Activated naive CD4-positive, alpha-beta T cell treated with anti-CD3 and anti-CD28 coated beads, Interleukin-2, amount 50 U/mL, for 24 hours (primary cell): ENCODE measurements around the gene DLL1.

ENCODE experiments used
- H3K27ac Mint-ChIP-seq: one replicate; pipeline ENCODE4 v1.8.0; 2021; ENCODE audit warnings: mild to moderate bottlenecking, mixed read lengths
- H3K27me3 Mint-ChIP-seq: one replicate; pipeline ENCODE4 v1.8.0; 2021; ENCODE audit warnings: mixed read lengths
- H3K36me3 Mint-ChIP-seq: one replicate; pipeline ENCODE4 v1.8.0; 2021; ENCODE audit warnings: mixed read lengths
- H3K4me1 Mint-ChIP-seq: one replicate; pipeline ENCODE4 v1.8.0; 2021; ENCODE audit warnings: mixed read lengths
- H3K4me3 Mint-ChIP-seq: one replicate; pipeline ENCODE4 v1.8.0; 2021; ENCODE audit warnings: mild to moderate bottlenecking, mixed read lengths
- H3K9me3 Mint-ChIP-seq: one replicate; pipeline ENCODE4 v1.8.0; 2021; ENCODE audit warnings: mixed read lengths

Gene DLL1

DNA sequence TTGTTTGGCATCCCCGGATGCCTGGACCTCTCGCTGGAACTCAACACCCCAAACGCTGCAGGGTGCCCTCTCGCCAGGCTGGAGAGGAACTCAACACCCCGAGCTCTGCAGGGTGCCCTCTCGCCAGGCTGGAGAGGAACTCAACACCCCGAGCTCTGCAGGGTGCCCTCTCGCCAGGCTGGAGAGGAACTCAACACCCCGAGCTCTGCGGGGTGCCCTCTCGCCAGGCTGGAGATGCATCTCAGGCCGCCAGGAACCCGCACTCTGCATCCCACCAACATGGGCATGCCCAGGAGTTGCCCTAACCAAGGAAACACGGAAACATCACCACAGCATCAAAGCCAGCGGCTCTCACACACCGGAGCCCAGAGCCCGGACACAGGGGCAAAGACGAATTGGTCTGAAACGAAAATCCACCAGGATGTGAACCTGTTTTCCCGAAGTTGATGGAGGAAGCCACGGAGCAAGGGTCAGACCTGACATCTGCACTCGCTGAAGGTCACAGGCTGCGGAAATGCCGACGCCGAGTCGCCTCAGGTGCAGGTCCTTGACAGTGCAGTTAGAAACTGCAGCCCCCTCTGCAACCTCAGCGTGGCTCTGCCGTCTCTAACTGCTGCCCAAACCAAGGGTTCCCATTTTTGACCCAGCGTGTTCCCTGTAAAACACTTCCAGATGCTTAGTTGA is 37.5 kb downstream of the DLL1 start:
- no peaks in the 10 kb centered on the region for H3K27me3 Mint-ChIP-seq
- no peak overlapping the region for H3K4me3 Mint-ChIP-seq
- no peaks in the 10 kb centered on the region for H3K36me3 Mint-ChIP-seq
- H3K4me1 Mint-ChIP-seq, result no peaks in the 10 kb centered on the region
- no peak overlapping the region for H3K27ac Mint-ChIP-seq
- no peaks in the 10 kb centered on the region for H3K9me3 Mint-ChIP-seq

GRCh38 chr6:170251776-170252571 is 38.9 kb downstream of the DLL1 start:
- Mint-ChIP-seq H3K27ac (no peak overlapping the region), H3K27me3 (no peaks in the 10 kb centered on the region), H3K36me3 (no peaks in the 10 kb centered on the region), H3K4me1 (no peaks in the 10 kb centered on the region), H3K9me3 (no peaks in the 10 kb centered on the region), H3K4me3 (no peak overlapping the region)

DNA sequence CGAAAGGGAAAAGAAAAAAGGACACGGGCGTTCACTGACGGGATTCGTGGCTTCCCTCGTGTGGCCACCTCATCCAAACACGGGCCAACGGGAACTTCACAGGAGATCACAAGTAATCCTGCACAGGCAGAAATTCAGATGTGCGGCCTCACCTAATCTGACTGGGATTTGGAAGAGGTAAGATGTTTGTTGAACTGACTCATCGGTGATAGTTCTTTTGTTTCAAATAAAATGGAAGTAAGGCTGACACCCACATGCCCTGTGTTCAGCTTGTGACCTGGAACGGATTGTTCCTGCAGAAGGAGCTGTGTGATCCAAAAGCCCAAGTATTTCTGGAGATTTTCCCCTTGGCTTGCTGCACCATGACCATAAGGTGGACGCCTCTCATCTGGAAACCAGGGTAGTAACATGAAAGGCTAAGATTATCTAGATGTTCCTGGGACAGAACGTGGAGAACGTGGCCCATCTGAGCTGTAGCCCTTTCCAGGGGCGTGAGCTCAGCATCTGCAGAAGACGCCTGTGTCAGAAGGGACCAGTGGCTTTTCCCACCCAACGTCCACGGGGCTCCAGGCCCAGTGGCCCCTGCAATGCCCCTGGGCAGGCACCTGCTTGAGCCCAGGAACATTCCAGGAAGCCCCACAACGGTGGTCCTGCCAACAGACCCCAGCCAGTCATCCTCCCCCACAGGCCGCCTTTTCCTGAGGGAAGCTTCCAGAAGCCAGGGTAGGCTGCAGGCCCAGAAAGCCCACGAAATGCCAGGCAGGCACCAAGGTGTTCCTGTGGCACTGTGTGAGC is 39.7 kb downstream of the DLL1 start:
- no peak overlapping the region for H3K27ac Mint-ChIP-seq
- no peaks in the 10 kb centered on the region for H3K4me1 Mint-ChIP-seq
- H3K36me3 Mint-ChIP-seq, result no peaks in the 10 kb centered on the region
- no peak overlapping the region for H3K4me3 Mint-ChIP-seq
- H3K27me3 Mint-ChIP-seq, result no peaks in the 10 kb centered on the region
- no peaks in the 10 kb centered on the region for H3K9me3 Mint-ChIP-seq

DNA sequence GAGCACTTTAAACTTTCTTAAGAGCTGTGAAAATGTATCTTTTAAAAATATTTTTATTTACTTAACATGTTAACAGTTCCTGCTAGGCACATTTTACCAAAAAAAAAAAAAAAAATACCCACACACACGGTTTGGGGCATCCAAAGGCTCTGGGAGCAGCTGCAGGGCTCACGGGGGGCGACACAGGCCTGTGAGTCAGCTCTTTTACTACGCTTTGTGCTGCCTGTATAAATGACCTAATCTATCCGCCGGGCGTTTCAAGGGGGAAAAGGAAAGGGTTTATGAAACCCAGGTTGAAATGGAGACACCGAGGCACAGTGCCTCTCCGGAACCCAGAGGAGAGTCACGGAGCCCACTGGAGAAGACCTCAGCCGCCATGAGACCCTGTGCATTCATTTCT is 40.4 kb downstream of the DLL1 start:
- Mint-ChIP-seq H3K4me3 (no peak overlapping the region), H3K27me3 (no peaks in the 10 kb centered on the region), H3K9me3 (no peaks in the 10 kb centered on the region), H3K36me3 (no peaks in the 10 kb centered on the region), H3K27ac (no peak overlapping the region), H3K4me1 (no peaks in the 10 kb centered on the region)

DNA sequence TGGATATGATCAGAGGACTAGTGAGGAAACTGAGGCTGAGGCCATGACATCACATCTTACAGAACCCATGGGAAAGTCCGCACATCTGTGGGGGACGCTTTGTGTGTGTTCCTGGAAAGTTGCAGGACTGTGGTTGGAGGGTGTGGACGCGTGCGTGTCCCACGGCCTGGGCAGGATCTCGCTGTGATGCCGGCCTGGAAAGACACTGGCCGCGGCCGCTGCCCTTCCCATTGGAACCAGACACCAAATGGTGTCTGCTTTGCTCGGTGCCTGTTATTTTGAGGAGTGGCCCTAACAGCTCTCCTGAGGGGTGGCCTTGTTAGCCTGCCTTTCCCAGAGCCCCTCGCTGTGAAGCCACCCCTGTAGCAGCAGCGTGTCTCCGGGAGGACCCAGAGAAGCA is 41.1 kb downstream of the DLL1 start:
- H3K27ac Mint-ChIP-seq, result no peak overlapping the region
- H3K36me3 Mint-ChIP-seq, result no peaks in the 10 kb centered on the region
- H3K4me1 Mint-ChIP-seq, result no peaks in the 10 kb centered on the region
- H3K27me3 Mint-ChIP-seq, result no peaks in the 10 kb centered on the region
- H3K4me3 Mint-ChIP-seq, result no peak overlapping the region
- H3K9me3 Mint-ChIP-seq, result no peaks in the 10 kb centered on the region

DNA sequence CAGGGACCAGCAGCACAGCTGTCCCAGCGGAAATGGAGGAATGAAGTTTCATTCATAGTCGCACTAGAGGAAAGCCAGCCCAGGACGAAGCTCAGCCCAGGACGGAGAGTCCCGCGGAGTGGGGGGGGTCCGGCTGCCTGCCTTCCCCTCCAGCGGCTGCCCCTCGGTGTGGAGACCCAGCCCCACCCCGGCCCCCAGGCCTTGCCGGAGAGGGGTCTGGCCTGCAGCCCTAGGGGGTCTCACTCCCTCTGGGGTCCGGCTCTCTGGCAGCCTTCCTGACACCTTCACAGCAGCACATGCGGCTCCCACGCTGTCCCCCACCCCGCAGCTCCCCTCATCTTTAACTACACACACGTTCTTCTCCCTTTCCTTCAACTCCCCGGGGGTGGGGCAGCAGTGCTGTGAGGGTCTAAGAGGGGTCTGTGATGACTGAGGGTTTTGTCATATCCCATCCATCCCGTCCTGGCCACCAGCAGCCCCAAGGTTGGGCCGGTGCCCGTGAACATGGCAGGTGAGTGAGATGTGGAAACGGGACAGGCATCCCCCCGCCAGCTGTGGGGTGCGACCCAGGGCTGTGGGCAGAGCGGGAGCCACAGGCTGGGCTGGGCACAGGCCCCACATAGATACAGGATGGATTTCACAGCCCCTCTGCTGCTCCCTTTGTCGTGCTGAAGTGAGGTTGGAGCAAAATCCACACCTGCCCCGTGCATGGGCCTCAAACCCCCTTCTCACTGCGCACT is 41.8 kb downstream of the DLL1 start:
- Mint-ChIP-seq H3K4me1 (no peaks in the 10 kb centered on the region), H3K4me3 (no peak overlapping the region), H3K27ac (no peak overlapping the region), H3K36me3 (no peaks in the 10 kb centered on the region), H3K27me3 (no peaks in the 10 kb centered on the region), H3K9me3 (no peaks in the 10 kb centered on the region)

- Mint-ChIP-seq H3K4me3 (no peak overlapping the region), H3K36me3 (no peaks in the 10 kb centered on the region), H3K27ac (no peak overlapping the region), H3K9me3 (no peaks in the 10 kb centered on the region), H3K4me1 (no peaks in the 10 kb centered on the region), H3K27me3 (no peaks in the 10 kb centered on the region)
These were observed 42.6 kb downstream of the DLL1 start for GRCh38 chr6:170248111-170248805.

DNA sequence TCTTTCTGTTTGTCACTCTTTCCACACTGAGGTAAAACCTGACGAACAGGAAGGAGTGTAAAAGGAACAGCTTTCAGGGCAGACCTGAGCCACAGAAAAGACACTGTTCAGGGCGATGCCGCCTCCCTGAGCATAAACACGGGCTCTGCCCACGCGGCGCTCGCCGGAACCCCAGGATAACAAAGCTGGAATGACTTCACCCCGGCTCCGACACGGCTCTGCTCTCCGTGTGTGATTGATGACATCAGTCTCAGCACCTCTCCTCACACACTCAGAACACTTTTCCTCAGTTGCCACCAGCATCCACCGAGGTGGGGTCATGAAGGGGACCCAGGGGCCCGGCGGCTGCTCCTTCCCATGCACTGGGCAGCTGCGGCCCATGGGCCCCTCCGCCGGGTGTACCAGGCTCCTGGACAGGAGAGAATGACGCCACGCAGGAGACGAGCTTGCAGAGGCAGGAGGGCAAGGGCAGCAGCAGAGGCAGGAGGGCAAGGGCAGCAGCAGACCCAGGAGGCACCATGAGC is 43.6 kb downstream of the DLL1 start:
- H3K27me3 Mint-ChIP-seq, result no peaks in the 10 kb centered on the region

DNA sequence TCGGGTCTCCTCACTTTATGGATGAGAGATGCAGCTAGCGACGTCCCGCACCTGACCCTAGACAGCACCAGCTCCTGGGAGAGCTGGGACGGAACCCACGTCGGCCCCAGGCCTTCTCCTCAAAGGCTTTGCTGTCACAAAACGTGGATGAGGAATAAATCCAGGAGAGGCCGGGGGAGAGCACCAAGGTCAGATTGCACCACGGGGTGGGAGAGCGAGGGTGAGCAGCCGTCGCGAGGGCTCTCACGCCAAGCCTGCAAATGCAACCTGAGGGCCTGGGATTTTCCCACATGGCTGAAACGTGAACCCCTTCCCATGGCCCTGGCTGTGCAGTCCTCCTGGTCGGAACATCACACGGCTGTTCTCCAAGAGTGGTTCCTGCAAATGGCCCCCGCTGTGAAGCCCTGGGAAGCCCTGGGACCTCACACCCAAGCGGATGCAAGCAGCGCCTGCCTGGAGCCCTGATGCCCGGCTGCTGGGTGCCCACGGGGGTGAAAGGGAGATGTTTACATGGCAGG is 45.3 kb downstream of the DLL1 start:
- H3K4me1 Mint-ChIP-seq, result no peaks in the 10 kb centered on the region
- no peaks in the 10 kb centered on the region for H3K36me3 Mint-ChIP-seq
- H3K9me3 Mint-ChIP-seq, result no peaks in the 10 kb centered on the region
- H3K27ac Mint-ChIP-seq, result no peak overlapping the region
- H3K27me3 Mint-ChIP-seq, result no peaks in the 10 kb centered on the region
- no peak overlapping the region for H3K4me3 Mint-ChIP-seq

More for the DNA sequence above, 43.6 kb downstream of the DLL1 start:
- Mint-ChIP-seq H3K4me3 (no peak overlapping the region), H3K27ac (no peak overlapping the region), H3K36me3 (no peaks in the 10 kb centered on the region), H3K9me3 (no peaks in the 10 kb centered on the region), H3K4me1 (no peaks in the 10 kb centered on the region)

- Mint-ChIP-seq H3K27ac (no peak overlapping the region), H3K36me3 (no peaks in the 10 kb centered on the region), H3K4me1 (no peaks in the 10 kb centered on the region), H3K27me3 (no peaks in the 10 kb centered on the region), H3K9me3 (no peaks in the 10 kb centered on the region), H3K4me3 (no peak overlapping the region)
These were observed 46.0 kb downstream of the DLL1 start for GRCh38 chr6:170244721-170245474.

DNA sequence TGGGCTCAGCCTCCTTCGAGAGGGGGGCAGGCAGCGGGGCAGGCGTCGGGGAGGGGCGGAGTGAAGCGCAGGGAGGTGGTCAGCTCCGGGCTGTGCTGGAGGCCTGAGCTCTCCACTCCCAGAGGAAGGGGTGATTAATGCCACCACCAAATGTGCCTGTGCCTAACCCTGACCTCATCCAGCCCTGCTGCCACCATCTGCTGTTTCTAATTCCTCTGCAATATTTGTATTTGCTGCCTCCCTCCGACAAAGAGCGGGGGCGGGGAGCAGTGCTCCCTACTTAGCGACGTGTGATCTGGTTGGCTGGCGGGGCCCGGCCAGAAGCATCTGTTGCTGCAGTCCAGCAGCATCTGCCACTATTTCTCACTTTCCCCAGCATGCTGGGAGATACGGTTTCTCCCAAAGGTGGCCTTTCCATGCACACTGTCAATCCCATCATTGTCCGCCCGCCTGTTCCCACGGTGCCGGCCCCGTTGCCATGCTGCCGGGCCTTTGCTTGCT is 47.0 kb downstream of the DLL1 start:
- H3K4me1 Mint-ChIP-seq, result no peaks in the 10 kb centered on the region
- no peaks in the 10 kb centered on the region for H3K9me3 Mint-ChIP-seq
- H3K4me3 Mint-ChIP-seq, result no peak overlapping the region
- H3K27ac Mint-ChIP-seq, result no peak overlapping the region
- no peaks in the 10 kb centered on the region for H3K27me3 Mint-ChIP-seq
- H3K36me3 Mint-ChIP-seq, result no peaks in the 10 kb centered on the region

GRCh38 chr6:170243386-170243785 is 47.5 kb downstream of the DLL1 start:
- Mint-ChIP-seq H3K27me3 (no peaks in the 10 kb centered on the region), H3K36me3 (no peaks in the 10 kb centered on the region), H3K9me3 (no peaks in the 10 kb centered on the region), H3K4me3 (no peak overlapping the region), H3K27ac (no peak overlapping the region), H3K4me1 (no peaks in the 10 kb centered on the region)

DNA sequence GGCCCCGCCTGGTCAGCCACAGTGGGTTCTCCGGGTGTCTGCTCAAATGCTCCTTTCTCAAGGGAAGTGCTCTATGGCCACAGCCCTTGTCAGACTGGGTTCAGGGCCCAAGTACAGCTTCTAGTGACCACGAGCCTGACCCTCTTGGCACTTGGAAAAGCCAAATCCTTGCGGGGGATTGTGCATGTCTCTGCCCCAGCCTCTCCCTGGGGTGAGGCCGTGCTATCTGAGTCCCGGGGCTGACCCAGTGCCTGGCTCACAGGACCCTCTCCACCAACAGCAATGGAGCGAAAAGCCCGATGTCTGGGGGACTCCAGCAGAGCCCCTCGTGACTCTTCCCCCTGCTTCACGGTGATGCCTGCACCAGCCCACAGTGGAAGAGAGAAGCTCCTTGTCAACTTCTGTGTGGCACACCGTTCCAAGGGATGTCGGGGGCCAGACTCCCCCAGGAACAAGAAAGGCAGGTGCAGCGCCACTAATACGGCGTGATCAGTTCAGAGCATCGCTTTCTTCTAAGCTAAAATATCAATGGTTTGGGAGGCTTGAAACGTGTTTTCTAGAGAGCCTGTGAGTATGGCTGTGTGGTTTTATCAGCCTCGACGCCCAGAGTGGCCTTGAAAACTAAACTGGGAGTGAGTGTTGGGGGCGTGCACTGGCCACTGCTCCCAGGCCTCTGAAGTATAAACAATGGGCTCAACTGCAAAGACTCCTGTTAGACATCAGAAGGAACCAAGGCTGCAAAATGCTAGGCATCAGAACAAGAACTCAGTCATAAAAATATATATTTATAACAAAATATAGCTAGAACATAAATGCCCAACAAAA is 51.9 kb downstream of the DLL1 start:
- no peaks in the 10 kb centered on the region for H3K9me3 Mint-ChIP-seq
- no peak overlapping the region for H3K4me3 Mint-ChIP-seq
- no peak overlapping the region for H3K27ac Mint-ChIP-seq
- no peaks in the 10 kb centered on the region for H3K36me3 Mint-ChIP-seq
- H3K4me1 Mint-ChIP-seq, result no peaks in the 10 kb centered on the region
- no peaks in the 10 kb centered on the region for H3K27me3 Mint-ChIP-seq
